Suprapubic skin (tissue), 4 donors: Measurements from ENCODE around the gene SPIB. TPM values are rescaled to one million over a fixed set of nuclear protein-coding genes. Genes with fewer than 3 reads are reported as not detected.
"Not testable (repeated sequence)": the region's sequence is repeated elsewhere in the genome, so short reads cannot be mapped to it uniquely, and the experiment has no call there.

ENCODE experiments used
- DNase-seq, 2 donors: peaks; one replicate each; pipeline ENCODE4 v3.0.0-alpha.2; 2019; ENCODE audit warnings: low spot score in 2 of 2
- H3K27ac ChIP-seq: fragments of 200-600 bp; sonication (generic); one replicate; pipeline ENCODE4 v1.5.1; 2019
- H3K27me3 ChIP-seq: fragments of 200-600 bp; sonication (generic); one replicate; pipeline ENCODE4 v1.5.1; 2019
- H3K36me3 ChIP-seq: fragments of 200-600 bp; sonication (generic); one replicate; pipeline ENCODE4 v1.5.1; 2019
- H3K4me1 ChIP-seq: fragments of 200-600 bp; sonication (generic); one replicate; pipeline ENCODE4 v1.5.1; 2019
- H3K4me3 ChIP-seq: fragments of 200-600 bp; sonication (generic); one replicate; pipeline ENCODE4 v1.5.1; 2019; ENCODE audit warnings: mild to moderate bottlenecking
- H3K9me3 ChIP-seq: fragments of 200-600 bp; sonication (generic); one replicate; pipeline ENCODE4 v1.5.1; 2019
- EP300 ChIP-seq: sonication (generic); formaldehyde crosslinking; IDR thresholded peaks from one replicate; pipeline ENCODE4 v1.6.1; 2017; ENCODE audit warnings: antibody characterized with exemption
- POLR2A ChIP-seq, 2 donors: fragments of 450-650 bp; IDR thresholded peaks; one replicate each; pipeline ENCODE4 v1.6.1; 2017; ENCODE audit warnings: antibody characterized with exemption in 2 of 2, mild to moderate bottlenecking in 2 of 2, moderate library complexity in 2 of 2
- POLR2AphosphoS5 ChIP-seq, 3 donors: sonication (generic); formaldehyde crosslinking; IDR thresholded peaks; one replicate each; pipeline ENCODE4 v1.6.1; 2017; ENCODE audit warnings: antibody characterized with exemption in 3 of 3
- WGBS: methylation state at CpG from one replicate; pipeline ENCODE4 v1.1.5; 2018; 5-methylcytosine and 5-hydroxymethylcytosine counted together
- total RNA-seq, 4 donors: library from RNA; depleted of rRNA; stranded (reverse); fragments of >200 nt; gene quantifications; one replicate each; pipeline ENCODE4 v1.1.0, GENCODE V29; 2016
- TF ChIP-seq, protein P1 (sequence below), 2 donors: fragments of 200-600 bp in 1 of 2; fragments of 450-650 bp in 1 of 2; sonication (generic) in 1 of 2; IDR thresholded peaks; one replicate each; pipeline ENCODE4 v1.5.1; 2016 to 2019; ENCODE audit warnings: antibody characterized with exemption in 2 of 2, mild to moderate bottlenecking in 1 of 2, moderate library complexity in 1 of 2

Gene SPIB
- total RNA-seq, 4 donors from 2014 or later: not detected

DNA sequence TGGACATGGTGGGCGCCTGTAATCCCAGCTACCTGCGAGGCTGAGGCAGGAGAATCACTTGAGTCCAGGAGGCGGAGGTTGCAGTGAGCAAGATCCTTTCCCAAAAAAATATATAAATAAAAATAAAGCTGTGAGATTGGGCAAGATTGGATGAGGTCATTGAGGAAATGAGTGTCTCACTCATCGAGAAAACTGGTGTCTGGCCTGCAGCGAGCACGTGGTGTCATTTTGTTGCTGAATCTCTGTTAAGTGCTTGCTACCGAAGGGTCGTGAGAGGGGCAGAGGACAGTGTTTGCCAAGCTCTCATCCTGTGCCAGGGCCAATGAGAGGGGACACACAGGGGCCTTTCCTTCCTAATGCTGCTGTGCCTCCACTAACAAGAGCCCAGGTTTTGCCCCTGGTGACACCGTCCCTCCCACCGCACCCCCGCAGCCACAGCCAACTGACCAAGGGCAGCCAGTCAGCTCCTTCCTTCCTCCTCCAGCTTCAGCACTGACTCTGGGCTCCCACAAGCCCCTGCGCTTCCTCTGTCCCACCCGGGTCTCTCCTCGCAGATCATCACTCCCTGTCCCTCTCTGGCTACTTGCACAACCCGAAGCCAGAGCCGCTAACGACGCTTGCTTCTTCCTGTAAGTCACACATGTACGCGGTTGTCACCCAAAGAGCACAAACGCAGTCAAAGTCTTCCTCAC is 31.4 kb upstream of the SPIB start:
- Histone ChIP-seq H3K27me3 (no peaks in the 10 kb centered on the region), H3K9me3 (no peaks in the 10 kb centered on the region), H3K4me1 (peaks cover 26% of the 10 kb centered on the region), H3K36me3 (peaks cover 16% of the 10 kb centered on the region), H3K27ac (no peak overlapping the region), H3K4me3 (no peak overlapping the region)
- TF ChIP-seq, protein P1, sequence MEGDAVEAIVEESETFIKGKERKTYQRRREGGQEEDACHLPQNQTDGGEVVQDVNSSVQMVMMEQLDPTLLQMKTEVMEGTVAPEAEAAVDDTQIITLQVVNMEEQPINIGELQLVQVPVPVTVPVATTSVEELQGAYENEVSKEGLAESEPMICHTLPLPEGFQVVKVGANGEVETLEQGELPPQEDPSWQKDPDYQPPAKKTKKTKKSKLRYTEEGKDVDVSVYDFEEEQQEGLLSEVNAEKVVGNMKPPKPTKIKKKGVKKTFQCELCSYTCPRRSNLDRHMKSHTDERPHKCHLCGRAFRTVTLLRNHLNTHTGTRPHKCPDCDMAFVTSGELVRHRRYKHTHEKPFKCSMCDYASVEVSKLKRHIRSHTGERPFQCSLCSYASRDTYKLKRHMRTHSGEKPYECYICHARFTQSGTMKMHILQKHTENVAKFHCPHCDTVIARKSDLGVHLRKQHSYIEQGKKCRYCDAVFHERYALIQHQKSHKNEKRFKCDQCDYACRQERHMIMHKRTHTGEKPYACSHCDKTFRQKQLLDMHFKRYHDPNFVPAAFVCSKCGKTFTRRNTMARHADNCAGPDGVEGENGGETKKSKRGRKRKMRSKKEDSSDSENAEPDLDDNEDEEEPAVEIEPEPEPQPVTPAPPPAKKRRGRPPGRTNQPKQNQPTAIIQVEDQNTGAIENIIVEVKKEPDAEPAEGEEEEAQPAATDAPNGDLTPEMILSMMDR (IDR thresholded peaks at IDR 0.05): no peak
- TF ChIP-seq POLR2AphosphoS5 (IDR thresholded peaks at IDR 0.05) (no peak), EP300 (no peak), POLR2A (IDR thresholded peaks at IDR 0.05) (no peak)
- DNase-seq: no peak
- 90% methylated on average over 20 of the region's 21 CpGs for WGBS

DNA sequence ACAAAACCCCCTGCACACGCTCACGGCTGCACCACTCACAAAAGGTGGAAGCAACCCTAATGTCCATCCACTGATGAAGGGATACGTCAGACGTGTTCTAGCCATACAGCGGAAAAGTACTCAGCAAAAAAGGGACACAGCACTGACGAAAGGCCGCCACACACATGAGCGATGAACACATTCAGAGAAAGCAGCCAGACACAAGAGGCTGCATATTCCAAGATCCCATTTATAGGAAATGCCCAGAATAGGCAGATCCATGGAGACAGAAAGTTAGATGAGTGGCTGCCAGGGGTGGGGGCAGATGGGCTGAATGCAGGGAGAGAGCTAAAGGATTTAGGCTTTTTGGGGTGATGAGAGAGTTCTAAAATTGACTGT is 30.9 kb upstream of the SPIB start:
- no peak overlapping the region for H3K4me3 ChIP-seq

DNA sequence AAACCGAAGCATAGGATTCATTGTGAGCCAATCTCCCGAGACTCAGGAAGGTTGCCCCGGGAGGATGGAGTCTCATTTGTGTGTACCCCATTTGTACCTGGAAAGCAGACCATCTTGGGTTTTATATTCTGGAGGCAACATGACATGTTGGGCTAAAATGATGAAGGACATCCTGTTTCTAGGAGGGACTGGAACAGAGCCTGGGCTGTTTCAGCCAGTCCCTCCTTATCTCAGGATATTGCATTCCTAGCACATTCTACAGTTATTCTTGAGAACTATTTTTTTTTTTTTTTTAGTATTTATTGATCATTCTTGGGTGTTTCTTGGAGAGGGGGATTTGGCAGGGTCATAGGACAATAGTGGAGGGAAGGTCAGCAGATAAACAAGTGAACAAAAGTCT is 28.4 kb upstream of the SPIB start:
- not testable (repeated sequence) for H3K9me3 ChIP-seq, DNase-seq, H3K4me1 ChIP-seq, H3K27ac ChIP-seq, H3K27me3 ChIP-seq, H3K4me3 ChIP-seq
- peaks cover 14% of the 10 kb centered on the region for H3K36me3 ChIP-seq
- 94% methylated on average over 3 of the region's 3 CpGs for WGBS

More for the DNA sequence above, 30.9 kb upstream of the SPIB start:
- no peak for DNase-seq
- H3K9me3 ChIP-seq: no peaks in the 10 kb centered on the region
- WGBS: 94% methylated on average over 8 of the region's 8 CpGs
- H3K4me1 ChIP-seq: peaks cover 26% of the 10 kb centered on the region
- peaks cover 14% of the 10 kb centered on the region for H3K36me3 ChIP-seq
- no peak overlapping the region for H3K27ac ChIP-seq
- H3K27me3 ChIP-seq: no peaks in the 10 kb centered on the region
- TF ChIP-seq EP300: no peak
- TF ChIP-seq POLR2AphosphoS5 (IDR thresholded peaks at IDR 0.05): no peak
- TF ChIP-seq, protein P1 (IDR thresholded peaks at IDR 0.05): no peak
- no peak for TF ChIP-seq POLR2A (IDR thresholded peaks at IDR 0.05)

DNA sequence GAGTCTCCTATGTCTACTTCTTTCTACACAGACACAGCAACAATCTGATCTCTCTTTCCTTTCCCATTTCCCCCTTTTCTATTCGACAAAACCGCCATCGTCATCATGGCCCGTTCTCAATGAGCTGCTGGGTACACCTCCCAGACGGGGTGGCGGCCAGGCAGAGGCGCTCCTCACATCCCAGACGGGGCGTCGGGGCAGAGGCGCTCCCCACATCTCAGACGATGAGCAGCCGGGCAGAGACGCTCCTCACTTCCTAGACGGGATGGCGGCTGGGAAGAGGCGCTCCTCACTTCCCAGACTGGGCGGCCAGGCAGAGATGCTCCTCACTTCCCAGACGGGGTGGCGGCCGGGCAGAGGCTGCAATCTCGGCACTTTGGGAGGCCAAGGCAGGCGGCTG is 27.8 kb upstream of the SPIB start:
- H3K27me3 ChIP-seq, H3K27ac ChIP-seq, DNase-seq, H3K4me1 ChIP-seq, H3K9me3 ChIP-seq, H3K4me3 ChIP-seq: not testable (repeated sequence)
- WGBS: 96% methylated on average over 16 of the region's 23 CpGs
- H3K36me3 ChIP-seq: peaks cover 14% of the 10 kb centered on the region

DNA sequence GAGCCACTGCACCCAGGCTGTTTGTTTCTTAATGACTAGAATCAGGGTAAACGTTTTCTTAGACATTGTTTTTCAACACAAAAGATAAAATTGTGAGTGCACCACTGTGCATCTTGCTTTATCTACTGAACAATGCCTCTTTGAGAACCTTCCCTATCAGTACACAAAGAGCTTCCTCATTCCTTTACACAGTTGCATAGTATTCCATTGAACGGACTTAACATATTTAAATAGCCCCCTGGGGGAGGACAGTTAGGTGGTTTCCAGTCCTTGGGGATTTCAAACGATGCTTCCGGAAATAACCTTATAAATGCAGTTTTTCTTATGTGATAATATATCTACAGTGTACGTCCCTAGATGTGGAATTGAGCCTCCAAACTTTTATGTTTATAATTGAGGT is 26.0 kb upstream of the SPIB start:
- Histone ChIP-seq H3K4me3 (no peak overlapping the region), H3K36me3 (peaks cover 14% of the 10 kb centered on the region), H3K4me1 (no peaks in the 10 kb centered on the region), H3K27ac (no peak overlapping the region), H3K27me3 (no peaks in the 10 kb centered on the region), H3K9me3 (no peaks in the 10 kb centered on the region)
- 95% methylated on average over 5 of the region's 5 CpGs for WGBS
- no peak for DNase-seq
- TF ChIP-seq, protein P1 (IDR thresholded peaks at IDR 0.05): no peak
- TF ChIP-seq EP300: no peak
- TF ChIP-seq POLR2A (IDR thresholded peaks at IDR 0.05): no peak
- no peak for TF ChIP-seq POLR2AphosphoS5 (IDR thresholded peaks at IDR 0.05)

DNA sequence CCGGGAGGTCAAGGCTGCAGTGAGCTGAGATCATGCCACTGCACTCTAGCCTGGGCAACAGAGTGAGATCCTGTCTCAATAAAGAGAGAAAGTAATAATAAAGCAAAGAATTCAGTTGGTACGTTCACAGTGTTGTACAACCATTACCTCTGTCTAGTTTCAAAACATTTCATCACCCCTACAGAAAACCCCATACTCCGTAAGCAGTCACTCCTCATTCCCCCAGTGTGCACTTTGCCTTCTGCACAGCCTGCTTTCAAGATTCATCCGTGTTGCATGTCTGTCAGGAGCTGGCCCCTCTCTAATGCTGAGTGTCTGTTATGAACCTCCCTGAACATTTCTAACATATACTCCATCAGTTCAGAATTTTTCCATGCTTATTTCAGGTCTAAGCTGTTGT is 25.1 kb upstream of the SPIB start:
- Histone ChIP-seq H3K27me3 (no peaks in the 10 kb centered on the region), H3K9me3 (no peaks in the 10 kb centered on the region), H3K27ac (no peak overlapping the region), H3K4me3 (no peak overlapping the region), H3K4me1 (no peaks in the 10 kb centered on the region), H3K36me3 (peaks cover 11% of the 10 kb centered on the region)
- no peak for DNase-seq
- TF ChIP-seq, protein P1 (IDR thresholded peaks at IDR 0.05): no peak
- TF ChIP-seq POLR2AphosphoS5 (IDR thresholded peaks at IDR 0.05) (no peak), EP300 (no peak), POLR2A (IDR thresholded peaks at IDR 0.05) (no peak)
- WGBS: 90% methylated on average over 4 of the region's 4 CpGs
